HepG2 (cell line): ENCODE data around the gene THOP1. TPM values are rescaled to one million over a fixed set of nuclear protein-coding genes. Genes with fewer than 3 reads are reported as not detected.

Source experiments
- ARID5B ChIP-seq: IDR thresholded peaks from 2 replicates; pipeline ENCODE4 v1.4.0; 2020; ENCODE audit warnings: mild to moderate bottlenecking, missing genetic modification reagents
- EHMT2 ChIP-seq: fragments of 200-600 bp; sonication (generic); IDR thresholded peaks from 2 replicates; pipeline ENCODE4 v1.7.0; 2017; ENCODE audit warnings: antibody characterized with exemption, low read depth, low read length, borderline replicate concordance
- GATA4 ChIP-seq: sonication (generic); IDR thresholded peaks from 2 replicates; pipeline ENCODE4 v1.6.1; 2016; ENCODE audit warnings: antibody characterized with exemption, low read depth, borderline replicate concordance
- GZF1 ChIP-seq: sonication (generic); formaldehyde crosslinking; IDR thresholded peaks from 2 replicates; pipeline ENCODE4 v1.5.1; 2020; ENCODE audit warnings: mild to moderate bottlenecking, missing genetic modification reagents
- KDM5B ChIP-seq: sonication (generic); formaldehyde crosslinking; IDR thresholded peaks from 2 replicates; pipeline ENCODE4 v1.4.0; 2020; ENCODE audit warnings: missing genetic modification reagents, mild to moderate bottlenecking, borderline replicate concordance
- MAX ChIP-seq: IDR thresholded peaks from 2 replicates; pipeline ENCODE4 v1.6.1; 2012; ENCODE audit warnings: inconsistent platforms
- MAZ ChIP-seq, 2 experiments: sonication (generic) in 1 of 2; formaldehyde crosslinking in 1 of 2; IDR thresholded peaks; 2 replicates each; pipeline versions ENCODE4 v1.5.0 to v1.6.1; 2012 to 2020; ENCODE audit warnings: low read depth in 2 of 2, mild to moderate bottlenecking in 2 of 2, borderline replicate concordance in 1 of 2, improper control_type of control experiment in 1 of 2, low read length in 1 of 2, missing genetic modification reagents in 1 of 2, moderate library complexity in 1 of 2
- MIER2 ChIP-seq: IDR thresholded peaks from 2 replicates; pipeline ENCODE4 v1.6.1; 2016; ENCODE audit warnings: missing biosample characterization, missing genetic modification reagents
- PAX8 ChIP-seq: sonication (generic); formaldehyde crosslinking; IDR thresholded peaks from 2 replicates; pipeline ENCODE4 v1.8.0; 2022; ENCODE audit warnings: mild to moderate bottlenecking, missing genetic modification reagents, borderline replicate concordance
- PHF8 ChIP-seq: sonication (generic); formaldehyde crosslinking; IDR thresholded peaks from 2 replicates; pipeline ENCODE4 v1.5.0; 2020; ENCODE audit warnings: missing genetic modification reagents
- POGZ ChIP-seq: sonication (generic); formaldehyde crosslinking; IDR thresholded peaks from 2 replicates; pipeline ENCODE4 v1.4.0; 2020; ENCODE audit warnings: mild to moderate bottlenecking, missing genetic modification reagents
- PRMT3 ChIP-seq: sonication (generic); formaldehyde crosslinking; IDR thresholded peaks from 2 replicates; pipeline ENCODE4 v1.8.1; 2022; ENCODE audit warnings: low read depth, mild to moderate bottlenecking, moderate library complexity, missing genetic modification reagents, borderline replicate concordance
- RARA ChIP-seq: IDR thresholded peaks from 2 replicates; pipeline ENCODE4 v1.6.1; 2016; ENCODE audit warnings: missing genetic modification reagents, missing compliant biosample characterization
- RELA ChIP-seq: sonication (generic); formaldehyde crosslinking; IDR thresholded peaks from 2 replicates; pipeline ENCODE4 v1.4.0; 2020; ENCODE audit warnings: missing genetic modification reagents
- SIN3A ChIP-seq: IDR thresholded peaks from 2 replicates; pipeline ENCODE4 v1.6.1; 2011; ENCODE audit warnings: low read depth, mild to moderate bottlenecking, control low read depth, low read length, borderline replicate concordance
- TBX2 ChIP-seq: sonication (generic); formaldehyde crosslinking; IDR thresholded peaks from 2 replicates; pipeline ENCODE4 v1.5.0; 2020; ENCODE audit warnings: missing genetic modification reagents, mild to moderate bottlenecking, borderline replicate concordance
- ZBTB33 ChIP-seq: sonication (generic); formaldehyde crosslinking; IDR thresholded peaks from 2 replicates; pipeline ENCODE4 v1.4.0; 2020; ENCODE audit warnings: missing genetic modification reagents
- ZNF235 ChIP-seq: sonication (generic); formaldehyde crosslinking; IDR thresholded peaks from 2 replicates; pipeline ENCODE4 v1.8.1; 2023; ENCODE audit warnings: mild to moderate bottlenecking, missing genetic modification reagents, borderline replicate concordance
- ZNF343 ChIP-seq: sonication (generic); formaldehyde crosslinking; IDR thresholded peaks from 2 replicates; pipeline ENCODE4 v1.4.0; 2020; ENCODE audit warnings: mild to moderate bottlenecking, missing genetic modification reagents
- ZNF383 ChIP-seq: sonication (generic); formaldehyde crosslinking; IDR thresholded peaks from 2 replicates; pipeline ENCODE4 v1.4.0; 2020; ENCODE audit warnings: missing genetic modification reagents, mild to moderate bottlenecking, borderline replicate concordance
- ZNF510 ChIP-seq: sonication (generic); formaldehyde crosslinking; IDR thresholded peaks from 2 replicates; pipeline ENCODE4 v1.4.0; 2020; ENCODE audit warnings: low read depth, mild to moderate bottlenecking, missing genetic modification reagents
- ZNF709 ChIP-seq: sonication (generic); formaldehyde crosslinking; IDR thresholded peaks from 2 replicates; pipeline ENCODE4 v1.5.0; 2020; ENCODE audit warnings: mild to moderate bottlenecking, missing genetic modification reagents
- ZNF773 ChIP-seq: sonication (generic); formaldehyde crosslinking; IDR thresholded peaks from 2 replicates; pipeline ENCODE4 v1.4.0; 2020; ENCODE audit warnings: missing genetic modification reagents, borderline replicate concordance
- polyA plus RNA-seq, 8 experiments: library from polyadenylated mRNA; depleted of rRNA in 3 of 8; stranded (reverse) in 7 of 8; unstranded in 1 of 8; fragments of >200 nt; fragmentation: Illumina TruSeq in 4 of 8; extraction: Trizol in 4 of 8; gene quantifications; 2 replicates each; pipeline versions ENCODE4 v1.2.1 to v1.2.3, GENCODE V29; 2011 to 2016; ENCODE audit warnings: low read depth in 4 of 8, missing spikeins in 1 of 8, mixed read lengths in 1 of 8; ENCODE audit not compliant: insufficient read depth in 1 of 8
- total RNA-seq, 5 experiments: library from RNA; depleted of rRNA; stranded (reverse); fragments of >200 nt; fragmentation: Illumina TruSeq; extraction: Trizol; gene quantifications; 2 replicates each; pipeline ENCODE4 v1.2.3, GENCODE V29; 2016; ENCODE audit warnings: low read depth in 1 of 5

Gene THOP1
- total and polyA plus RNA-seq, 2 of the 13 experiments (the other 11 are each of a cell fraction or from before 2014, with no cell fraction given): 74.4 to 116 TPM

- TF ChIP-seq ZBTB33 (no peak), PRMT3 (CRISPR knock-in tag) (no peak), EHMT2 (no peak), MIER2 (CRISPR knock-in tag) (no peak), ZNF510 (CRISPR knock-in tag) (0 out of 2 replicates have a peak, but pooled peaks have one; percentile 22), SIN3A (peak; percentile 98; the same call in 1 of the 2 replicates), PHF8 (CRISPR knock-in tag) (peak; percentile 90), TBX2 (CRISPR knock-in tag) (no peak), RARA (0 out of 2 replicates have a peak, but pooled peaks have one; percentile 20), MAZ (IDR thresholded peaks at IDR 0.05; ENCODE audit: borderline replicate concordance, low read depth, low read length) (no peak), MAZ (CRISPR knock-in tag; IDR thresholded peaks at IDR 0.05; ENCODE audit: low read depth) (peak; percentile 64), KDM5B (CRISPR knock-in tag) (peak; percentile 79; the same call in 1 of the 2 replicates), ZNF383 (no peak), PAX8 (CRISPR knock-in tag) (peak; percentile 94; the same call in 1 of the 2 replicates), ARID5B (CRISPR knock-in tag) (peak; percentile 36), ZNF343 (CRISPR knock-in tag) (no peak), GZF1 (CRISPR knock-in tag) (0 out of 2 replicates have a peak, but pooled peaks have one; percentile 46), POGZ (CRISPR knock-in tag) (peak; percentile 30; the same call in 1 of the 2 replicates), ZNF709 (CRISPR knock-in tag) (peak; percentile 92), GATA4 (peak; percentile 18; the same call in 1 of the 2 replicates), MAX (peak; percentile 83), RELA (CRISPR knock-in tag) (peak; percentile 10; the same call in 1 of the 2 replicates), ZNF773 (CRISPR knock-in tag) (peak; percentile 71; the same call in 1 of the 2 replicates), ZNF235 (CRISPR knock-in tag) (peak; percentile 88)
These were observed at the start of gene THOP1 (continued) for GRCh38 chr19:2785244-2785997.
